ENCODE data around the gene BPIFA1. TPM values are rescaled to one million over a fixed set of nuclear protein-coding genes. Genes with fewer than 3 reads are reported as not detected.

The BPIFA1 gene
- total RNA-seq (2014; rRNA removed): not detected in 2 replicates
- percentile 9 among the genes with signal in this experiment for Bru-seq, nascent RNA
- not detected for BruChase-seq, experiment 1, labeled RNA remaining after a 6-hour chase
- not detected for BruChase-seq, experiment 2, labeled RNA remaining after a 2-hour chase
- long read RNA-seq: 0 reads

DNA sequence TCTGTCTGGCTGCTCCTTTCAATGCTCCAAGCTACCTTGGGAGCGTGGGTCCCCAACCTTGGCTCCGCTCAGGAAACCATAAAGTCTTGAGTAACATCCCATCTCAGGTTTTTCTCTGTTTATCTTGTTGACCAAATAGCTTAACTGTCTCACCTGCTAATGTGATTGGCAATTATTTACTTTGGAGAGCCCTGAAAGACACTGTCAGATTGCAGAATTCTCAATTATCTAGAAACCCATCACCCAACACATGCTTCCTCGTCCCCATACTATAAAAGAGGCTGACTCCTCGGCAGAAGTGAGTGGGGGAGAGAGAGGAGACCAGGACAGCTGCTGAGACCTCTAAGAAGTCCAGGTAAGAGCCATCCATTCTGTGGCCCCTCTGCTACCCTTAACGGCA, at the start of gene BPIFA1:
Gene BPIFA1 (plus strand): TSS at position 301 of the 400 bp plus-strand sequence. CDS start 1,716 bp downstream, outside the sequence.
- BruUV-seq (replicated peaks): no TSS peak
- Histone ChIP-seq H3K27me3 (ENCODE audit: low read length) (peaks cover 57% of the 10 kb centered on the region), H3K4me1 (ENCODE audit: insufficient read depth, low read length) (no peaks in the 10 kb centered on the region), H2AFZ (ENCODE audit: low read length) (no peak within 1 kb of the TSS), H3K9me2 (replicated peaks; ENCODE audit: low read length) (no peaks in the 10 kb centered on the region), H3K79me2 (ENCODE audit: low read length) (no peaks in the 10 kb centered on the region), H3K4me3 (ENCODE audit: low read length) (no peak within 1 kb of the TSS), H3K9ac (ENCODE audit: low read length) (no peak within 1 kb of the TSS), H3K27ac (ENCODE audit: low read length) (no peak within 1 kb of the TSS), H3K9me3 (ENCODE audit: low read length) (no peaks in the 10 kb centered on the region), H3F3A (ENCODE audit: low read length, unreplicated experiment) (no peaks in the 10 kb centered on the region), H4K20me1 (ENCODE audit: low read length) (no peaks in the 10 kb centered on the region), H3K4me2 (ENCODE audit: low read length) (no peak within 1 kb of the TSS), H3K36me3 (ENCODE audit: low read depth, low read length) (no peaks in the 10 kb centered on the region)
- ChIA-PET CTCF (no interaction called here), POLR2A (ENCODE audit: unreplicated experiment) (no interaction called here)
- TF ChIP-seq, protein P1, sequence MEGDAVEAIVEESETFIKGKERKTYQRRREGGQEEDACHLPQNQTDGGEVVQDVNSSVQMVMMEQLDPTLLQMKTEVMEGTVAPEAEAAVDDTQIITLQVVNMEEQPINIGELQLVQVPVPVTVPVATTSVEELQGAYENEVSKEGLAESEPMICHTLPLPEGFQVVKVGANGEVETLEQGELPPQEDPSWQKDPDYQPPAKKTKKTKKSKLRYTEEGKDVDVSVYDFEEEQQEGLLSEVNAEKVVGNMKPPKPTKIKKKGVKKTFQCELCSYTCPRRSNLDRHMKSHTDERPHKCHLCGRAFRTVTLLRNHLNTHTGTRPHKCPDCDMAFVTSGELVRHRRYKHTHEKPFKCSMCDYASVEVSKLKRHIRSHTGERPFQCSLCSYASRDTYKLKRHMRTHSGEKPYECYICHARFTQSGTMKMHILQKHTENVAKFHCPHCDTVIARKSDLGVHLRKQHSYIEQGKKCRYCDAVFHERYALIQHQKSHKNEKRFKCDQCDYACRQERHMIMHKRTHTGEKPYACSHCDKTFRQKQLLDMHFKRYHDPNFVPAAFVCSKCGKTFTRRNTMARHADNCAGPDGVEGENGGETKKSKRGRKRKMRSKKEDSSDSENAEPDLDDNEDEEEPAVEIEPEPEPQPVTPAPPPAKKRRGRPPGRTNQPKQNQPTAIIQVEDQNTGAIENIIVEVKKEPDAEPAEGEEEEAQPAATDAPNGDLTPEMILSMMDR (conservative IDR thresholded peaks at IDR 0.05; ENCODE audit: low read depth, low read length): no peak
- TF ChIP-seq EZH2phosphoT487 (IDR thresholded peaks at IDR 0.05; ENCODE audit: borderline replicate concordance, low read length) (no peak), EZH2 (IDR thresholded peaks at IDR 0.05; ENCODE audit: low read length, unreplicated experiment) (no peak)
- intact Hi-C loops (cut with micrococcal nuclease): no loop called here
- DNase-seq (no peak), ATAC-seq (no peak)

DNA sequence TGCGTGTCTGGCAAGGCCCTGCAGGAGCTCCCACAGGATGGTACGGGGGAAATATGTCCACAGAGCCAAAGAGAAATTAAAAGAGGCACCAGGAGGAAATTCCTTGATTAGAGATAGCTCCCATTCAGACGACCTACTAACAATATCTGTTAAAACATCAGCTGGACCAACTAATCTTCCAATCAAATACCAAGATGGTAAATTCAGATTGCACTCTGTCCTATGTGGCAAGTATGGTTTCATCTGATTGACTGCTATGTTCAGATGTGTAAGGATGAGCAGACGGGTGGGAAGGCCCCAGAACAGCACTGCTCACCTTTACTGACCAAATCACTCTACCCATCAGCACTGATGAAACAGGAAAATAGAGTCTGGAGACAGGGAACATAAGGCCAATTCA, 48.3 kb upstream of the BPIFA1 start:
- no peak for ATAC-seq
- H3K9ac ChIP-seq (ENCODE audit: low read length): no peak overlapping the region
- no peak overlapping the region for H3K4me2 ChIP-seq (ENCODE audit: low read length)
- no peak overlapping the region for H3K27ac ChIP-seq (ENCODE audit: low read length)
- H3K36me3 ChIP-seq (ENCODE audit: low read depth, low read length): no peaks in the 10 kb centered on the region
- no peaks in the 10 kb centered on the region for H3K9me3 ChIP-seq (ENCODE audit: low read length)
- H2AFZ ChIP-seq (ENCODE audit: low read length): no peak overlapping the region
- H3F3A ChIP-seq (ENCODE audit: low read length, unreplicated experiment): no peaks in the 10 kb centered on the region
- BruUV-seq (replicated peaks): no TSS peak
- ChIA-PET CTCF (no interaction called here), POLR2A (ENCODE audit: unreplicated experiment) (no interaction called here)
- H3K79me2 ChIP-seq (ENCODE audit: low read length): no peaks in the 10 kb centered on the region
- no peaks in the 10 kb centered on the region for H3K9me2 ChIP-seq (replicated peaks; ENCODE audit: low read length)
- no peak overlapping the region for H3K4me3 ChIP-seq (ENCODE audit: low read length)
- no peaks in the 10 kb centered on the region for H4K20me1 ChIP-seq (ENCODE audit: low read length)
- no peak for TF ChIP-seq EZH2phosphoT487 (IDR thresholded peaks at IDR 0.05; ENCODE audit: borderline replicate concordance, low read length)
- no peak for TF ChIP-seq EZH2 (IDR thresholded peaks at IDR 0.05; ENCODE audit: low read length, unreplicated experiment)
- TF ChIP-seq, protein P1 (conservative IDR thresholded peaks at IDR 0.05; ENCODE audit: low read depth, low read length): no peak
- H3K4me1 ChIP-seq (ENCODE audit: insufficient read depth, low read length): no peaks in the 10 kb centered on the region
- H3K27me3 ChIP-seq (ENCODE audit: low read length): peaks cover 31% of the 10 kb centered on the region
- intact Hi-C loops (cut with micrococcal nuclease): no loop called here
- no peak for DNase-seq

DNA sequence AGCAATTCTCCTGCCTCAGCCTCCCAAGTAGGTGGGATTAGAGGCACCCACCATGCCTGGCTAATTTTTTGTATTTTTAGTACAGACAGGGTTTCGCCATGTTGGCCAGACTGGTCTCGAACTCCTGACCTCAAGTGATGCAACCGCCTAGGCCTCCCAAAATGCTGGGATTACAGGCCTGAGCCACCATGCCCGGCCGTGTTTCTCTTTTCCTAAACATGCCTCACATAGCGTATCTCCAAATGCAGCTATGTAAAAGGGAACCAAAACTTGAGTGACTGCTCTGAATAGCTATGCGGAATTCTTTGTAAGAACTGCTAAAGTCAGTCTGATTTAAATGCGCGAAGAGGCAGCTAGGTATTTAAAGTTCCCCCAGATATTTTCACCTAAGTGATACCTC, 47.4 kb upstream of the BPIFA1 start:
- Histone ChIP-seq H2AFZ (ENCODE audit: low read length) (no peak overlapping the region), H4K20me1 (ENCODE audit: low read length) (no peaks in the 10 kb centered on the region), H3K36me3 (ENCODE audit: low read depth, low read length) (no peaks in the 10 kb centered on the region), H3K4me3 (ENCODE audit: low read length) (no peak overlapping the region), H3F3A (ENCODE audit: low read length, unreplicated experiment) (no peaks in the 10 kb centered on the region), H3K79me2 (ENCODE audit: low read length) (no peaks in the 10 kb centered on the region), H3K4me1 (ENCODE audit: insufficient read depth, low read length) (no peaks in the 10 kb centered on the region), H3K27me3 (ENCODE audit: low read length) (peaks cover 24% of the 10 kb centered on the region), H3K4me2 (ENCODE audit: low read length) (no peak overlapping the region), H3K9me3 (ENCODE audit: low read length) (no peaks in the 10 kb centered on the region), H3K27ac (ENCODE audit: low read length) (no peak overlapping the region), H3K9ac (ENCODE audit: low read length) (no peak overlapping the region), H3K9me2 (replicated peaks; ENCODE audit: low read length) (no peaks in the 10 kb centered on the region)
- ChIA-PET POLR2A (ENCODE audit: unreplicated experiment) (no interaction called here), CTCF (no interaction called here)
- DNase-seq (no peak), ATAC-seq (no peak)
- no TSS peak for BruUV-seq (replicated peaks)
- intact Hi-C loops (cut with micrococcal nuclease): no loop called here
- TF ChIP-seq EZH2phosphoT487 (IDR thresholded peaks at IDR 0.05; ENCODE audit: borderline replicate concordance, low read length) (no peak), EZH2 (IDR thresholded peaks at IDR 0.05; ENCODE audit: low read length, unreplicated experiment) (no peak)
- TF ChIP-seq, protein P1 (conservative IDR thresholded peaks at IDR 0.05; ENCODE audit: low read depth, low read length): no peak

Data from PC-3 (cell line).